GM10847 (cell line): ENCODE measurements around the gene PCK2.

ENCODE experiments used
- POLR2A ChIP-seq: IDR thresholded peaks from 2 replicates; pipeline ENCODE4 v1.6.1; 2011; ENCODE audit not compliant: insufficient read length; ENCODE audit errors: extremely low read depth

PCK2 gene

GRCh38 chr14:24096545-24097181, 2.6 kb downstream of the PCK2 start:
- no peak for TF ChIP-seq POLR2A

- TF ChIP-seq POLR2A: no peak
Observed at GRCh38 chr14:24098229-24098926, 4.3 kb downstream of the PCK2 start.

GRCh38 chr14:24098927-24099813, 5.1 kb downstream of the PCK2 start:
- no peak for TF ChIP-seq POLR2A

- TF ChIP-seq POLR2A: no peak
Observed at GRCh38 chr14:24100197-24100981, 6.3 kb downstream of the PCK2 start.

GRCh38 chr14:24100982-24101494, 6.9 kb downstream of the PCK2 start:
- TF ChIP-seq POLR2A: no peak

GRCh38 chr14:24102357-24103048, 8.4 kb downstream of the PCK2 start:
- no peak for TF ChIP-seq POLR2A

- TF ChIP-seq POLR2A: no peak
Observed at GRCh38 chr14:24103451-24103850, 9.3 kb downstream of the PCK2 start.

- no peak for TF ChIP-seq POLR2A
Observed at GRCh38 chr14:24106672-24107271, 12.7 kb downstream of the PCK2 start.

- TF ChIP-seq POLR2A: no peak
Observed at GRCh38 chr14:24108336-24108874, 14.3 kb downstream of the PCK2 start.

- TF ChIP-seq POLR2A: no peak
Observed at GRCh38 chr14:24110060-24110459, 15.9 kb downstream of the PCK2 start.

GRCh38 chr14:24110523-24110922, 16.4 kb downstream of the PCK2 start:
- no peak for TF ChIP-seq POLR2A

GRCh38 chr14:24113379-24113800, 19.3 kb downstream of the PCK2 start:
- no peak for TF ChIP-seq POLR2A

GRCh38 chr14:24113801-24114531, 19.9 kb downstream of the PCK2 start:
- TF ChIP-seq POLR2A: peak; percentile 67
